ENCODE results near the gene SLC5A9. TPM values are rescaled to one million over a fixed set of nuclear protein-coding genes. Genes with fewer than 3 reads are reported as not detected.
A peak's percentile ranks its signal among the peaks of the same experiment; 100 is the strongest.
"Not testable (repeated sequence)": the region's sequence is repeated elsewhere in the genome, so short reads cannot be mapped to it uniquely, and the experiment has no call there.

Gene SLC5A9
- total RNA-seq, 1 donor from 2014 or later, result 0.31 TPM

DNA sequence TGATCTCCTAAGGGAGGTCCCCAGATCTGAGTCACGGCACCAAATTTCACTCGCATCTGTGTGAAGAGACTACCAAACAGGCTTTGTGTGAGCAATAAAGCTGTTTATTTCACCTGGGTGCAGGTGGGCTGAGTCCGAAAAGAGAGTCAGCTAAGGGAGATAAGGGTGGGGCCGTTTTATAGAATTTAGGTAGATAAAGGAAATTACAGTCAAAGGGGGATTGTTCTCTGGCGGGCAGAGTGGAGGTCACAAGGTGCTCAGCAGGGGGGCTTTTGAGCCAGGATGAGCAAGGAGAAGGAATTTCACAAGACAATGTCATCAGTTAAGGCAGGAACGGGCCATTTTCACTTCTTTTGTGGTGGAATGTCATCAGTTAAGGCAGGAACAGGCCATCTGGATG is 8.2 kb upstream of the SLC5A9 start:
- not testable (repeated sequence) for DNase-seq (ENCODE audit: low spot score)

DNA sequence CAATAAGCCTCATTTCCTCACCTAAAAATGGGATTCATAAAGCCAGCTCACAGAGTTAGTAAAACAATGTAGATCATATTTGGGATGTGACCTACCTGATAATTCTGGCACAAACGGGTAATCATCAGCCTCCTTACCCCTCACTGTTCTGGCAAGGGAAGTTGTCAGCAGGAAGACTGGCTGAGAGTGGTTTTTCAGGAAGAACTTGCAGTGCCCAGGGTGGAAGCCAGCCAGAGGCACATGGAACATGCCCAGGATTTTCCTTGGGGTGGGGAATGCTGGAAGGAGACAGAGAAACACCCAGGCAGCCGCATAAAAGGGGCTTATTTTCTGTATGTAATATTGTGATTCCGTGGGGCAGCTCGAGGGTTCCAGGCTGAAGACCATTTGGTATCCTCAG is 7.7 kb upstream of the SLC5A9 start:
- DNase-seq (ENCODE audit: low spot score), result peak; percentile 54

- no peak for DNase-seq (ENCODE audit: low spot score)
Measured at GRCh38 chr1:48215222-48215621, 7.3 kb upstream of the SLC5A9 start.

DNA sequence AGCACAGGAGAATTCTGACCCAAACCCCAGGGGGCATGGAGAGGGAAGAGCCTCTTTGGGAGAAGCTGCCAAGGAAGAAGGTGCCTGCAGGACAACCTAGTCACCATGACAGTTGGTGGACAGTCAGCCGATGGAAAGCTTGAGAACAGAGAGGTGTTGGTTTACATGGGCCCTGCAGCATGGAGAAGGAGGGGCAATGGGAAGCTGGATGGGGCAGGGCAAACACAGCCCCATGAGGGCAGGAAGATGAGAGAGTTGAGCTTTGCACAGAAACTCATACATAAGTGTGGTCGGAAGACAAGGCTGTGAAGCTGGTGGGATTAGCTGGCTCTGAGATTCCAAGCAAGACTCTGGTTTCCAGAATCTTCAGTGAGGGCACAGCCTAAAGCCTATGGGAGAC is 6.6 kb upstream of the SLC5A9 start:
- no peak for DNase-seq (ENCODE audit: low spot score)

DNA sequence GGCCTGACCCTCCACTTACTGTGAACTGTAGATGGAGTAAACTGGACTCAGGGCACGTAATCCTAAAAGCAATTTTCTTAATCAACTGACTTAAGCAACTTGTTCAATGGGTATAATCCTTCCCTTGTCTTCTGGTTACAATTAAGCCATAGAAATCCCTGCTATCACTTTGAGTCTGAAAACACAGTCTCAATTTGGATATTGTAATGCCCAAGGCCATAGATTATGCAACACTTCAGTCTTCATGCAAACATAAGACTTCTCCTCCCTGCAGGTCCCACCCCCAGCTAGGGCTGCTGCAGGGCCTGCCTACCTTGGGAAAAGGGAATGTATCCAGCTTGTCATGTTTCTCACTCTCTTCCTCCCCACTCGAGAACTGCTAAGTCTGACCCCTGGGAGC is 6.2 kb upstream of the SLC5A9 start:
- no peak for DNase-seq (ENCODE audit: low spot score)

DNA sequence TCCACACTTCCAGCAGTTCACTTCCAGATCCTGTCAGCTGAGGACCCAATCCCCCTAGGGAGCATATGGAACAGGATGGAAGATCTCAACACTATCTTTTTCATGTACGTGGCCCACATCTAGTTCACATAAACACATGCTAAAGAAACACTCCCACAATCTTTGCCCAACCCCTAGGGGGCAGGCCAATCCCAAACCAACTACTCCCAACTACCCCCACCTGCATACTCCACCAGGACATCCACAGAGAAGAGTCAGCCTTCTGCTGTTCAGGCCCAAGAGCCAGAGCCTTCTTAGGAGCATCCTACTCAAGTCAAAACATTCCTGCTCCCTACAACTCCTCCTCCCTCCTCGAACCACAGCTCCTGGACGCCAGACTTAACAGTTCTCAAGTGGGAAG is 5.6 kb upstream of the SLC5A9 start:
- DNase-seq (ENCODE audit: low spot score), result no peak

DNA sequence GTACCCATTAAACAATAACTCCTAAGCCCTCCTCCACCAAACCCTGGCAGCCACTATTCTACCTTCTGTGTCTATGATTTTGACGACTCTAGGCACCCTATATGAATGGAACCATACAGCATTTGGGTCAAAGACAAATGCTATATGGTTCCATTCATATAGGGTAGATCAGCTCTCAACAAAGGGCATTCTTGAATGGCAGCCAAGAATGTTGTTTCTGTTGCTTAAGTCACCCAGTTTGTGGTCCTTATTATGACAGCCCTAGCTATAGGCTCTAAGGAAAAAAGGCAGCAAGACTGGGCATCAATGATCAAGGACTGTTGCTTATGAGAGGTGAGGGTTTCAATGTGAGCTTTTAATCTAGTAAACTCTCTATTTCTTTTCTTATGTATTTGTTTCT is 4.7 kb upstream of the SLC5A9 start:
- DNase-seq (ENCODE audit: low spot score), result no peak

DNA sequence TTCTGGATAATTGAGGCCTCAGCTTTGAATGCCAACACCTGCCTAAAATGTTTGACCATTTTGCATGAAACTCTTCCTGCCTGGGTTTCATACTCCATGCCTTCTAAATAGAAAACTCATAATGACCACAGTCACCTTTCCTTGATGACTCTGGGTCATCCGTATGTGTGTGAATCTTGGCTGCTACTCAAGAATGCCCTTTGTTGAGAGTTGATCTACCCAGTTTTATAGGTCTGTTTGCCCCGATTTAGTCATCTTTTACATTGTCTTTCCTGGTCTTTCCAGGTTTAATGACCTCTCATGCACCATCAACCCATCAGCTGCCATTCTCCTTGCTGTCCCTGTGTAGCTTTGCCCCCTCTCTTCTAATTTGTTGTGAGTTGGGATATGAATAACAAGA is 2.7 kb upstream of the SLC5A9 start:
- no peak for DNase-seq (ENCODE audit: low spot score)

DNA sequence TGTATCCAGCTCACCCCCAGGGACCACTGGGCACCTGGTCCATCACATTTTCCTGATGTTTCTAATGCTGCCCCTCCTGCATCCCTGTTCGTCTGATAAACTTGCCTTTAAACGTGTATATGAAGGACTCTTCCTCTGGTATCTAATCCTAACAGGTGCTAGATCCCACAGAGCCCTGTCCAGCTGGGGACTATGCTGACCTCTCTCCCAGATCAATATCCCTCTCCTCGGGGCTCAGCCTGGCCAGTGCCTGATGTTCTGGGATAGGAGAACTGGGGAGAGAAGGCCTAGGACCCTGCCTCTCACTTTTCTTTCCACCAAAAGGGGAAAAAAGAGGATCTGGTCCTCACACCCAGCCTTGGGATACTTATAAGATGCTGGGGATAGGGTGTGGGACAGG is 1.4 kb upstream of the SLC5A9 start:
- no peak for DNase-seq (ENCODE audit: low spot score)

- no peak for DNase-seq (ENCODE audit: low spot score)
Measured at GRCh38 chr1:48221657-48222056, 859 bp upstream of the SLC5A9 start.

GRCh38 chr1:48223366-48224240 is 1.1 kb downstream of the SLC5A9 start:
- no peak for DNase-seq (ENCODE audit: low spot score)

DNA sequence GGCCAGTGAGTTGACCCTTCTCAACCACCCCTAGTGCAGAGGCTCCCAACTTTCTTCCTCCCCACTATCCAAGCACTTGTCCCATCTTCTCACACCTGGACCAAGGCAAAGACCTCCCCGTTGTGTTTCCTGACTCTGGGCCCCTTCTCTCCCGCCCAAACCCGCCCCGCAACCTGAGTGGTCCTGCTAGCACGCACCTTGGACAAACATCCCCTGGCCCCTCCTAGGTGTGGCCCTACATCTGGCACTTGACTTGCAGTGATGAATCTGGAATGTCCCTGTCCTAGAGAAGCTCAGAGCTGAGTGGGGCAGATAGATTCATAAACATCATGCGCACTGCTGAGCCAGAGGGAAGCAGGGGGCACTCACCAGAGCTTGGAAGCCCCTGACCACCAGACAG is 2.3 kb downstream of the SLC5A9 start:
- no peak for DNase-seq (ENCODE audit: low spot score)

DNA sequence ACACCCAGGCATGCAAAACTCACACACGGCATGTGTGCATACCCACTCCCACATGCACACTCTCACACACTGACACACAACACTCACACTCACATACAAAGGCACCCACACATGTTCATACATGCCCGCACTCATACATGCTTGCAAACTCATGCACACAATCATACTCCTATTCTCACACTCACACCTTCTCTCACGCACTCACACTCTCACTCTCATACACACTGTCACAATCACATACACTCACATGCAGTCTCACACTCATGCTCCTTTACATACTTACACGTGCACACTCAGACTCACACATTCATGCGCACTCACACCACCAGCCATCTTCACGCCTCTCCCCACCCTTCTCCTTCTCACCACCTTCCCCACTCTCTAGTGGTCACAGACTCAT is 3.1 kb downstream of the SLC5A9 start:
- DNase-seq (ENCODE audit: low spot score), result no peak

DNA sequence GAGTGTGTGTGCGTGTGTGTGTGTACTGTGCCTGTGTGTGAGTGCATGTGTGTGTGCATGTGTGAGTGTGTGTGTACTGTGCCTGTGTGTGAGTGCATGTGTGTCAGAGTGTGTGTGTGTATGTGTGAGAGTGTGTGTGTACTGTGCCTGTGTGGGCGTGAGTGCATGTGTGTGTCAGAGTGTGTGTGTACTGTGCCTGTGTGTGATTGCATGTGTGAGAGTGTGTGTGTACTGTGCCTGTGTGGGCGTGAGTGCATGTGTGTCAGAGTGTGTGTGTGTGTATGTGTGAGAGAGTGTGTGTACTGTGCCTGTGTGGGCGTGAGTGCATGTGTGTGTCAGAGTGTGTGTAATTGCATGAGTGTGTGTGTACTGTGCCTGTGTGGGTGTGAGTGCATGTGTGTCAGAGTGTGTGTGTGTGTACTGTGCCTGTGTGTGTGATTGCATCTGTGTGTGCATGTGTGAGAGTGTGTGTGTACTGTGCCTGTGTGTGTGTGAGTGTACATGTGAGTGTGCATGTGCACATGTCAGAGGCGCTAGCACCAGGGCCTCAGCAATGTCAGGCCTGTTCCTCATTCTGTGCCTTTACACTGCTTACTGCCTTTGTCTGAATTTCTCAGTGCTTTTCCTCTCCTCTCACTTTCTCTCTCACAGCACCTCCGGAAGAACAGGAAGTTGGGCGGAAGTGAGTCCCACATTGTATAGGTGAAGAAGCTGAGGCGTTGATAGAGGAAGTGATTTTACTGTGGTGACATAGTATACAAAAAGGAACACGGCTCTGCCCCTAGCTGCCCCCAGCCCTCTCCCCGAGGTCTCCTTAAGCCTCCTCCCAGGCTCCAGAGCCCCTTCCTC is 4.9 kb downstream of the SLC5A9 start:
- DNase-seq (ENCODE audit: low spot score), result no peak

DNA sequence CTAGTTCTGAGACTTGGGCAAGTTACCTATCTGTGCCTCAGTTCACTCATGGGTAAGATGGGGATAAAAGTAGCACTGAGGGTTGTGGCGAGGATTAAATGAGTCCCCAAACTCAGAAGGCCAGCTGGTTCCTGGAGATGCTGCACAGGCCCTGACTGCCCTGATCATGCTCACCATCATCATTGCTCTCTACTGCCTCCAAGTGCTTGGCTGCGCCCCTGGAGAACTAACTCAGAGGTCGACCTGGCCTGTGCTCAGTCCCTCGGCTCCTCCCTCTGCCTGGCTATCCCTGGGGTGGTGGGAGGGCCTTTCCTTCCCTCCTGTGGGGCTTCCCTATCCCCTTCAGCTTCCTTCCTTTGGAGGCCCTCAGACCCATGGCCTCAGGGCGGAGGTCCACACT is 5.6 kb downstream of the SLC5A9 start:
- DNase-seq (ENCODE audit: low spot score), result no peak

- no peak for DNase-seq (ENCODE audit: low spot score)
Measured at GRCh38 chr1:48229317-48229716, 6.8 kb downstream of the SLC5A9 start.

- DNase-seq (ENCODE audit: low spot score), result no peak
Measured at GRCh38 chr1:48230236-48230635, 7.7 kb downstream of the SLC5A9 start.

- no peak for DNase-seq (ENCODE audit: low spot score)
Measured at GRCh38 chr1:48232722-48233121, 10.2 kb downstream of the SLC5A9 start.

- no peak for DNase-seq (ENCODE audit: low spot score)
Measured at GRCh38 chr1:48233666-48234485, 11.4 kb downstream of the SLC5A9 start.

DNA sequence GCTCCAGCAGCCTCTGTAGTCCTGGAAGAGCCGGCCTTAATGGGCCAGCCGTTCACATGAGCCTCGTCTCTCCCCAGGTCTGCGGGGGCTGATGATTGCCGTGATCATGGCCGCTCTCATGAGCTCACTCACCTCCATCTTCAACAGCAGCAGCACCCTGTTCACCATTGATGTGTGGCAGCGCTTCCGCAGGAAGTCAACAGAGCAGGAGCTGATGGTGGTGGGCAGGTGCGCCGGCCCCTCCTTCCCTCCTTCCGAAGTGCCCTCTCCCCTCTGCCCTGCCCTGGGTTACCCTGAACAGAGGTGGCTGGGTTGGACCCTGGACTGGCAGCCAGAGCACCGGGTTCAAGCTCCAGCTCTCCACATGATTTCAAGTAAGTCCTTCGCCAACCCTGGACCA is 13.1 kb downstream of the SLC5A9 start:
- DNase-seq (ENCODE audit: low spot score), result no peak

DNA sequence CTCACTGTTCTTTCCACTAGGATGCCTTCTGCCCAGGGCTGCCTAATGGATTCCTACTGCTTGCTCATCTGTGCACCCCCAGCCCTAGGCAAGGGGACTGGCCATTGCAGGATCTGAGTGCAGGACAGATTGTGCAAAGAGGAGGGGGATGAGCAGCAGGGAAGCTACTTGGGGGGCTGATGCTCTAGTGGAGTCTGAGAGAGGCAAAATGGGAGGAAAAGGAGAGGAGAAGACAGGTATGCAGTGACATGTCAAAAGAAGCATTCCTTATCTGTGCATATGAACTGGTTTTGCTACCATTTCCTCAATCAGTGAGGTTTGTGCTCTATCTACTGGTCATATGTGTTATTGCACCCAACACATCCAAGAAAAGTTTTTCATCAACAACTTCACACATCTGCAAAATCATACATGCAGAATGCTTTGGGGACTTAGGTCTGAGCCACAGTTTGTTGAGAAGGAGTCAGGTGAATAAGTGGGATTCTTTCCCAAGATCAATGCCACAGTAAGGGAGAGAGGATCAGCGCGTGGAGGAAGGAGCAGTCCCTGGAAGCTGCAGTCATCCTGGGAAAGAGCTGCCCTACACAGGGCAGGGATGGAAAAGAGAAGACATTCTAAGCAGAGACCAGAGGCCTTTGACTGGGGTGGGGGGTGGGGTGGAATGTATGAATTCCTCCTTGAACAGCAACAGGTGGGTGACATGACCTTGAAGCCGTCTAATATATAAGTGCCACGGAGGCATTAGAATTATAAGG is 14.4 kb downstream of the SLC5A9 start:
- DNase-seq (ENCODE audit: low spot score), result no peak

Data from ureter (tissue), 1 donor.